ENCODE data around the gene TMEM243. TPM values are rescaled to one million over a fixed set of nuclear protein-coding genes. Genes with fewer than 3 reads are reported as not detected.

Gene TMEM243
- total and polyA plus RNA-seq, 3 experiments from 2014 or later = 62.9 to 73.3 (median 67.4) TPM

- POLR2A ChIA-PET = interaction anchor here (4.0 kb wide), 1 partner anchor 69 kb away, joined by 69 read pairs; the partner anchor contains the start of gene TMEM243
- no peak for DNase-seq
Measured at GRCh38 chr7:87151002-87151728, 68.4 kb downstream of the TMEM243 start.

GRCh38 chr7:87148332-87148955 lies 71.1 kb downstream of the TMEM243 start:
- ChIA-PET POLR2A (interaction anchor here (2.3 kb wide), 1 partner anchor 72 kb away, joined by 12 read pairs; the partner anchor contains the start of gene TMEM243), CTCF (interaction anchor here (0.9 to 3.1 kb wide), 14 partner anchors 9 to 231 kb away, joined by 3 to 20 read pairs (median 4); partner anchors contain the start of gene ELAPOR2)
- DNase-seq = peak in 2 of 5 donors; percentile 4 to 28
- no peaks in the 10 kb centered on the region for H3K27me3 ChIP-seq (ENCODE audit: insufficient read depth, low read length, poor library complexity, severe bottlenecking)
- H3K9me3 ChIP-seq (ENCODE audit: low read length) = no peaks in the 10 kb centered on the region
- no peak overlapping the region for H3K4me3 ChIP-seq (ENCODE audit: low read length)
- Mint-ChIP-seq H3K4me1 (peaks cover 13 to 22% (median 19%) of the 10 kb centered on the region in 3 donors), H3K36me3 (peaks cover 0 to 13% (median 0%) of the 10 kb centered on the region in 3 donors), H3K4me3 (no peak overlapping the region), H3K27me3 (peaks cover 0 to 4% of the 10 kb centered on the region in 2 donors), H3K27ac (peak overlapping the region in 1 of 8 donors; percentile 41), H3K9me3 (no peaks in the 10 kb centered on the region)
- no peaks in the 10 kb centered on the region for H3K4me1 ChIP-seq (ENCODE audit: insufficient read depth, low read length)
- no peak overlapping the region for H3K27ac ChIP-seq (ENCODE audit: low read depth, low read length)
- H3K36me3 ChIP-seq (ENCODE audit: insufficient read depth, low read length) = no peaks in the 10 kb centered on the region

More at GRCh38 chr7:87151002-87151728, 68.4 kb downstream of the TMEM243 start:
- H3K4me3 ChIP-seq (ENCODE audit: low read length) = peak overlapping the region; percentile 74
- H3K36me3 Mint-ChIP-seq = peaks cover 0 to 26% (median 0%) of the 10 kb centered on the region in 3 donors
- H3K27ac ChIP-seq (ENCODE audit: low read depth, low read length) = peak overlapping the region; percentile 88
- peaks cover 0 to 4% of the 10 kb centered on the region in 2 donors for H3K27me3 Mint-ChIP-seq
- H3K36me3 ChIP-seq (ENCODE audit: insufficient read depth, low read length) = no peaks in the 10 kb centered on the region
- H3K27ac Mint-ChIP-seq = peak overlapping the region; percentile 96 to 100 (median 99)
- H3K27me3 ChIP-seq (ENCODE audit: insufficient read depth, low read length, poor library complexity, severe bottlenecking) = no peaks in the 10 kb centered on the region
- H3K4me3 Mint-ChIP-seq = peak overlapping the region; percentile 88 to 98 (median 95)
- CTCF ChIA-PET = interaction anchor here (0.9 to 1.5 kb wide), 4 partner anchors 53 to 224 kb away, joined by 3 to 4 read pairs (median 3); partner anchors contain the start of genes ELAPOR2 and TMEM243
- H3K4me1 Mint-ChIP-seq = peaks cover 31 to 42% (median 39%) of the 10 kb centered on the region in 3 donors
- no peaks in the 10 kb centered on the region for H3K9me3 Mint-ChIP-seq
- peaks cover 23% of the 10 kb centered on the region for H3K4me1 ChIP-seq (ENCODE audit: insufficient read depth, low read length)
- no peaks in the 10 kb centered on the region for H3K9me3 ChIP-seq (ENCODE audit: low read length)

- H3K4me3 ChIP-seq (ENCODE audit: low read length) = no peak overlapping the region
- no peaks in the 10 kb centered on the region for H3K9me3 ChIP-seq (ENCODE audit: low read length)
- H3K27me3 Mint-ChIP-seq = peaks cover 0 to 4% of the 10 kb centered on the region in 2 donors
- H3K27ac ChIP-seq (ENCODE audit: low read depth, low read length) = no peak overlapping the region
- H3K27ac Mint-ChIP-seq = no peak overlapping the region
- no peaks in the 10 kb centered on the region for H3K36me3 ChIP-seq (ENCODE audit: insufficient read depth, low read length)
- H3K36me3 Mint-ChIP-seq = peaks cover 0 to 5% (median 0%) of the 10 kb centered on the region in 3 donors
- CTCF ChIA-PET = interaction anchor here (1.1 to 3.1 kb wide), 6 partner anchors 8 to 230 kb away, joined by 3 to 20 read pairs (median 6); no protein-coding TSS in a partner anchor
- POLR2A ChIA-PET = interaction anchor here (2.3 kb wide), 1 partner anchor 73 kb away, joined by 12 read pairs; the partner anchor contains the start of gene TMEM243
- H3K4me1 Mint-ChIP-seq = peaks cover 9 to 15% (median 12%) of the 10 kb centered on the region in 3 donors
- H3K9me3 Mint-ChIP-seq = no peaks in the 10 kb centered on the region
- no peak for DNase-seq
- H3K4me1 ChIP-seq (ENCODE audit: insufficient read depth, low read length) = no peaks in the 10 kb centered on the region
- peak overlapping the region in 1 of 7 donors; percentile 48 for H3K4me3 Mint-ChIP-seq
- H3K27me3 ChIP-seq (ENCODE audit: insufficient read depth, low read length, poor library complexity, severe bottlenecking) = no peaks in the 10 kb centered on the region
Measured at GRCh38 chr7:87147500-87147899, 72.0 kb downstream of the TMEM243 start.

- Mint-ChIP-seq H3K27ac (no peak overlapping the region), H3K4me1 (peaks cover 7 to 12% (median 11%) of the 10 kb centered on the region in 3 donors), H3K27me3 (peaks cover 0 to 2% of the 10 kb centered on the region in 2 donors), H3K9me3 (no peaks in the 10 kb centered on the region), H3K36me3 (peaks cover 0 to 2% (median 0%) of the 10 kb centered on the region in 3 donors), H3K4me3 (peak overlapping the region in 1 of 7 donors; percentile 48)
- Histone ChIP-seq H3K4me3 (ENCODE audit: low read length) (no peak overlapping the region), H3K4me1 (ENCODE audit: insufficient read depth, low read length) (no peaks in the 10 kb centered on the region), H3K9me3 (ENCODE audit: low read length) (no peaks in the 10 kb centered on the region), H3K27me3 (ENCODE audit: insufficient read depth, low read length, poor library complexity, severe bottlenecking) (no peaks in the 10 kb centered on the region), H3K27ac (ENCODE audit: low read depth, low read length) (no peak overlapping the region), H3K36me3 (ENCODE audit: insufficient read depth, low read length) (no peaks in the 10 kb centered on the region)
- ChIA-PET CTCF (interaction anchor here (1.6 to 3.1 kb wide), 3 partner anchors 8 to 230 kb away, joined by 4 to 20 read pairs (median 9); no protein-coding TSS in a partner anchor), POLR2A (no interaction called here)
- DNase-seq = no peak
Measured at GRCh38 chr7:87146740-87147386, 72.7 kb downstream of the TMEM243 start.

Other genes starting within 250 kb of the TMEM243 start
- 1 to 10 TPM; 2.4 to 3.3 TPM for gene ELAPOR2, start 160.1 kb downstream of the TMEM243 start, total RNA-seq
- gene ELAPOR2, start 160.1 kb downstream of the TMEM243 start, polyA plus RNA-seq = 4.5 TPM
- 10 to 100 TPM; 68.2 to 69.0 TPM for gene DMTF1, start 67.3 kb downstream of the TMEM243 start, total RNA-seq
- gene DMTF1, start 67.3 kb downstream of the TMEM243 start, polyA plus RNA-seq = 33.5 TPM
- 1 to 10 TPM; 9.9 TPM for gene CROT, start 125.9 kb upstream of the TMEM243 start, total RNA-seq
- 8.5 TPM for gene CROT, start 125.9 kb upstream of the TMEM243 start, polyA plus RNA-seq